ENCODE results near the gene BSG.

GRCh38 chr19:612941-613340, 40.5 kb downstream of the BSG start:
- TF ChIP-seq POLR2A (IDR thresholded peaks at IDR 0.05) (no peak), CTCF (IDR thresholded peaks at IDR 0.05) (no peak), EP300 (IDR thresholded peaks at IDR 0.05) (no peak)
